GM12891 (cell line): ENCODE measurements around the gene STX7.

Experiments
- DNase-seq: peaks from one replicate; pipeline ENCODE4 v3.0.0; 2011; ENCODE audit warnings: low spot score; ENCODE audit not compliant: insufficient read length
- FAIRE-seq: peaks from 2 replicates; lab custom pipeline; 2011; peaks lifted over from hg19 to GRCh38; lab: Jason Lieb, UNC
- PAX5 ChIP-seq: IDR thresholded peaks from 2 replicates; pipeline ENCODE4 v1.6.1; 2011; ENCODE audit warnings: low read length, moderate library complexity, mild to moderate bottlenecking; ENCODE audit not compliant: insufficient read depth, severe bottlenecking
- POLR2A ChIP-seq: IDR thresholded peaks from 2 replicates; pipeline ENCODE4 v1.6.1; 2011; ENCODE audit warnings: low read depth, low read length, control low read depth
- POLR2AphosphoS5 ChIP-seq: IDR thresholded peaks from 2 replicates; pipeline ENCODE4 v1.6.1; 2011; ENCODE audit warnings: low read depth, low read length, control low read depth
- POU2F2 ChIP-seq: IDR thresholded peaks from 2 replicates; pipeline ENCODE4 v1.6.1; 2011; ENCODE audit warnings: low read depth, mild to moderate bottlenecking, control low read depth, low read length, moderate library complexity
- SPI1 ChIP-seq: IDR thresholded peaks from 2 replicates; pipeline ENCODE4 v1.6.1; 2011; ENCODE audit warnings: low read depth, low read length, control low read depth
- TAF1 ChIP-seq: IDR thresholded peaks from 2 replicates; pipeline ENCODE4 v1.6.1; 2011; ENCODE audit warnings: low read depth, low read length, control low read depth

Gene STX7

GRCh38 chr6:132511210-132511830 lies 1.6 kb downstream of the STX7 start:
- TF ChIP-seq PAX5, result no peak
- TF ChIP-seq TAF1, result no peak
- TF ChIP-seq SPI1, result no peak
- TF ChIP-seq POU2F2, result no peak
- TF ChIP-seq POLR2A, result no peak
- no peak for TF ChIP-seq POLR2AphosphoS5
- DNase-seq, result no peak
- peak; percentile 57 for FAIRE-seq

- DNase-seq (no peak), FAIRE-seq (peak; percentile 40)
- TF ChIP-seq POU2F2 (no peak), PAX5 (no peak), POLR2A (no peak), TAF1 (no peak), POLR2AphosphoS5 (no peak), SPI1 (no peak)
Observed at GRCh38 chr6:132506869-132507808, 5.8 kb downstream of the STX7 start.

GRCh38 chr6:132506461-132506860 lies 6.5 kb downstream of the STX7 start:
- FAIRE-seq (no peak), DNase-seq (no peak)
- TF ChIP-seq SPI1 (no peak), POLR2A (no peak), POLR2AphosphoS5 (no peak), PAX5 (no peak), POU2F2 (no peak), TAF1 (no peak)

- DNase-seq (no peak), FAIRE-seq (peak; percentile 16)
- TF ChIP-seq TAF1, result no peak
- TF ChIP-seq SPI1, result no peak
- TF ChIP-seq PAX5, result no peak
- no peak for TF ChIP-seq POU2F2
- no peak for TF ChIP-seq POLR2A
- TF ChIP-seq POLR2AphosphoS5, result no peak
Observed at GRCh38 chr6:132505158-132505557, 7.8 kb downstream of the STX7 start.

GRCh38 chr6:132504757-132505156 lies 8.2 kb downstream of the STX7 start:
- TF ChIP-seq POLR2A, result no peak
- TF ChIP-seq SPI1, result no peak
- no peak for TF ChIP-seq TAF1
- no peak for TF ChIP-seq POU2F2
- TF ChIP-seq POLR2AphosphoS5, result no peak
- TF ChIP-seq PAX5, result no peak
- FAIRE-seq, result peak; percentile 35
- no peak for DNase-seq

- no peak for TF ChIP-seq TAF1
- TF ChIP-seq POLR2AphosphoS5, result no peak
- no peak for TF ChIP-seq SPI1
- no peak for TF ChIP-seq POU2F2
- no peak for TF ChIP-seq PAX5
- no peak for TF ChIP-seq POLR2A
- DNase-seq (no peak), FAIRE-seq (no peak)
Observed at GRCh38 chr6:132499757-132500156, 13.2 kb downstream of the STX7 start.

- DNase-seq (no peak), FAIRE-seq (peak; percentile 93)
- TF ChIP-seq POLR2A, result no peak
- peak; percentile 97 for TF ChIP-seq SPI1
Observed at GRCh38 chr6:132498638-132499037, 14.3 kb downstream of the STX7 start.

GRCh38 chr6:132496519-132497180 lies 16.3 kb downstream of the STX7 start:
- peak; percentile 68 for FAIRE-seq
- TF ChIP-seq PAX5 (no peak), POLR2A (no peak), POLR2AphosphoS5 (no peak), TAF1 (no peak), POU2F2 (no peak), SPI1 (no peak)

GRCh38 chr6:132495604-132496079 lies 17.3 kb downstream of the STX7 start:
- no peak for DNase-seq
- FAIRE-seq, result no peak
- TF ChIP-seq POU2F2 (no peak), SPI1 (no peak), PAX5 (no peak), POLR2A (no peak), POLR2AphosphoS5 (no peak), TAF1 (no peak)

More at GRCh38 chr6:132496519-132497180, 16.3 kb downstream of the STX7 start:
- no peak for DNase-seq
